ENCODE results near the gene CENPP. TPM values are rescaled to one million over a fixed set of nuclear protein-coding genes. Genes with fewer than 3 reads are reported as not detected.
"Not testable (repeated sequence)": the region's sequence is repeated elsewhere in the genome, so short reads cannot be mapped to it uniquely, and the experiment has no call there.

The CENPP gene
- total RNA-seq, 2 experiments from 2014 or later: 21.8 to 23.5 TPM

DNA sequence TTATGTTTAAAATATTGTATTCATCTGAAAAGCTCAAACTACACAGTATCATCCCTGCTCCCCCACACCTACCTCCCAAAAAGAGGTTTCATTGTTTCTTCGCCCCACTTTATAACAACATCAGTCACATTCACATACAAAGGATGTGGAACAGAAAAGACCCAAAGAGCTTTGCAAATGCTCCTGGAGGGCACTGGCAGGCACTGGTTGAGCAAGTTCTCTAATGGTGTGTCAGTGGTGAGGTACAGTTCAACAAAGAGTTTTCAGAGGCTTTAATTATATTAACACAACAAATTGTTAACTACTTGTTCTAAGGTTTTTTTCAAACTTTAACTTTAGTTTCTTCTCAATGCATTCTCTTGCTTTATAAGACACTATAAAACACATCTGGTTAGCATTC is 264.2 kb downstream of the CENPP start:
- no peak overlapping the region for H3K4me3 Mint-ChIP-seq
- CTCF ChIA-PET: no interaction called here

DNA sequence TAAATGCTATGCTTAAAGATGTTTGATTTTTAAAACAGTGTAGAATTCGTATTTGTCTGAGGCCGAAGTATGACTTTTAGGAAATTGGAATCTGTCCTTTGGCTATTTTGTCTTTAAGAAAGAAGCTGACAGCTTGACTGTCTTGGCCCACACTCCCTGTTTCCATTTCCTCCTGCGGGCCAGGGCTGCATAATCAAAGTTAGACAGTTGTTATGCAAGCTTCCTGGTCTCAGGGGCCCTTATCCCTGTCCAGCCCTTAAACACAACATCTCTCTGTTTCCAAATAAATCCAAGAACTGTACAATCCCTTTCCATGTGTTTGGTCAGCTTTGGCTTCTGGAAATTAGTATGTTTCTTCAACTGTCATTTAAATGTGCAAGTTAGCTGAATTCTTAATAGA is 264.6 kb downstream of the CENPP start:
- ChIA-PET POLR2A (no interaction called here), CTCF (no interaction called here)
- no peak for DNase-seq
- no peaks in the 10 kb centered on the region for H3K27me3 Mint-ChIP-seq
- H3K9me3 Mint-ChIP-seq: no peaks in the 10 kb centered on the region
- intact Hi-C loops (cut with micrococcal nuclease): no loop called here
- peaks cover 6% of the 10 kb centered on the region for H3K36me3 Mint-ChIP-seq
- no peak overlapping the region for H3K27ac Mint-ChIP-seq
- H3K4me1 Mint-ChIP-seq (ENCODE audit: low read depth): no peaks in the 10 kb centered on the region
- no peak overlapping the region for H3K4me3 Mint-ChIP-seq

More for the DNA sequence above, 264.2 kb downstream of the CENPP start:
- intact Hi-C loops (cut with micrococcal nuclease): no loop called here
- Mint-ChIP-seq H3K4me1 (ENCODE audit: low read depth) (no peaks in the 10 kb centered on the region), H3K36me3 (peaks cover 6% of the 10 kb centered on the region), H3K9me3 (no peaks in the 10 kb centered on the region), H3K27ac (no peak overlapping the region), H3K27me3 (no peaks in the 10 kb centered on the region)
- DNase-seq: no peak
- POLR2A ChIA-PET: no interaction called here

DNA sequence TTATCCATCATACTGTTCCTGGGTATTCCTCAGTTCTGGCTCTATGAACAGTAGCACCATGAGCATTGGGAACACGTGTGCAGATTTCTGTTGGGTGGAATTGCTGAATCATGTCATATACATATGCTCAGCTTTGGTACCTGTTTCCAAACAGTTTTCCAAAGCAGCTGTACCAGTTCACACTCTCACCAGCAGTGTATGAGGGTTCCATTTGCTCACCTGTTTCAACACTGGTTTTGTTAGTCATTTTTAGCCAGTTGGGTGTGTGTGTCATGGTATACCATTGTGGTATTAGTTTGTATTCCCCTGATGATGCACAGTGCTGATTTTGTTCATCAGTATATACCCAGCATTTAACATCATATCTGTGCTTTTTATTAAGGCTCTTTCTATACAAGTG is 266.8 kb downstream of the CENPP start:
- Mint-ChIP-seq H3K9me3 (no peaks in the 10 kb centered on the region), H3K27ac (no peak overlapping the region), H3K36me3 (no peaks in the 10 kb centered on the region), H3K4me1 (ENCODE audit: low read depth) (no peaks in the 10 kb centered on the region), H3K4me3 (no peak overlapping the region), H3K27me3 (no peaks in the 10 kb centered on the region)
- DNase-seq: no peak
- ChIA-PET CTCF (no interaction called here), POLR2A (no interaction called here)
- intact Hi-C loops (cut with micrococcal nuclease): no loop called here

DNA sequence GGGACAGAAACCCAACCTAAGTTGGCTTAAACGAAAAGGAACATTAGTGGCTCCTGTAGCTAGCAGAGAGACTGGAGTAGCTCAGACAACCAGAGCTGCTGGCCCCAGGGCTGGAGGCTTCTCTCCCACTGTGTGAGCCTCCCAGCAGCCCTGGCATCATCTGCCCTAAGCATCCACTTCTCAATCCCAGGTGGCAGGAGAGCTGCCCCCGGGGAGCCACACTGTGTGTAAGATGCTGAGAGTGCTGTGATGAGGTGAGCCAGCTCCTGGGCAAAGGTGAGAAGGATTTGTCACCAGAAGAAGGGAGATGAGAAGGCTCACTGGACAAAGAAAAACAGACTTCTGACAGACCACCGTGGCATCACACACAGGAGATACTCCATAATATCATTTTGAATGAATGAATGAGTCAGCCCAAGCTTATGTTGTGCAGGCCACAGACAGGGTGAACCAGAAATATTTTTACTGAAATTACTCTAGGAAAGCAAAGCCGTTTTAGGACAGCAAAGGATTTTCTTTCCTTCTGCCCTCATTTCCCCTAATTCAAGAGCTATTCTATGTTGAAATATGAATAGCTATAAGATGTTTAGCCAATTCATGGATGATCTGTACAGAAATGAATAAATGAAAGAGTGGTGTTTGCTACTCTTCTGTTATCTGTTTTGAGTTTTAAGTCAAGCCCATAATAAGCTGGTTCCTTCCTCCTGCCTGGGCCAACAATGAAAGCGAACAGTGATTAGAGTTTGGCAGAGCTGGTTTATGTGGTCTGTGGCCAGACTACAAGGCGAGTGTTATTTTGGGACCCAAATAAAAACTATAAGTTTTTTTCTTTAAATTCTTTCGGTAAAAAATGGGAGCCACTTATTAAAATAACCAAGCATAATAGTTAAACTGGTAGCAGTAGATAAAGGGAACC is 267.5 kb downstream of the CENPP start:
- H3K36me3 Mint-ChIP-seq: no peaks in the 10 kb centered on the region
- no peak overlapping the region for H3K4me3 Mint-ChIP-seq
- no peak overlapping the region for H3K27ac Mint-ChIP-seq
- DNase-seq: no peak
- no peaks in the 10 kb centered on the region for H3K27me3 Mint-ChIP-seq
- ChIA-PET POLR2A (no interaction called here), CTCF (no interaction called here)
- H3K4me1 Mint-ChIP-seq (ENCODE audit: low read depth): no peaks in the 10 kb centered on the region
- intact Hi-C loops (cut with micrococcal nuclease): no loop called here
- H3K9me3 Mint-ChIP-seq: no peaks in the 10 kb centered on the region

DNA sequence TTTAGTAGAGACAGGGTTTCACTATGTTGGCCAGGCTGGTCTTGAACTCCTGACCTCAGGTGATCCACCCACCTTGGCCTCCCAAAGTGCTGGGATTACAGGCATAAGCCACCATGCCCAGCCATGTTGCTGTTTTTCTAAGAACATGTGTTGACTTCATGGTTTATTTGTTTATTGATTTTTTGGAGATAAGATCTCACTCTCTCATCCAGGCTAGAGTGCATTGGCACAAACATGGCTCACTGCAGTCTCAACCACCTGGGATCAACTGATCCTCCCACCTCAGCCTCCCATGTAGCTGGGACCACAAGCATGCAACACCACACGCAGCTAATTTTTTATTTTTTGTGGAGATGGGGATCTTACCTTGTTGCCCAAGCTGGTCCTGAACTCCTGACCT is 269.3 kb downstream of the CENPP start:
- H3K27me3 Mint-ChIP-seq; intact Hi-C loops (cut with micrococcal nuclease); H3K27ac Mint-ChIP-seq; DNase-seq; H3K4me3 Mint-ChIP-seq; H3K9me3 Mint-ChIP-seq; CTCF ChIA-PET; POLR2A ChIA-PET; H3K36me3 Mint-ChIP-seq; H3K4me1 Mint-ChIP-seq (ENCODE audit: low read depth): not testable (repeated sequence)

DNA sequence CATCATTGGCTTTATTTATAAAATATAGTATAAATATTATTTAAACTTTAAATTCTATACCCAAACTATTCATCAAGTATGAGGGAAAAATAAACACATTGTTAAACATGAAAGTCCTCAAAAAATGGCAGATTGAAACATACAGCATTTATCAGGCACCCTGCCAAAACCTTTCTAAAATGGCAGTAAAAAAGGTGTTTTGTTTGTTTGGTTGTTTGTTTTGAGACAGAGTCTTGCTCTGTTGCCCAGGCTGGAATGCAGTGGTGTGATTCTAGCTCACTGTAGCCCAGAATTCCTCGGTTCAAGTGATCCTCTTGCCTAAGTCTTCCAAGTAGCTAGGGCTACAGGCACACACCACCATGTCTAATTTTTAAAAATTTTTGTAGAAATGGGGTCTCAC is 270.2 kb downstream of the CENPP start:
- Mint-ChIP-seq H3K4me1 (ENCODE audit: low read depth) (no peaks in the 10 kb centered on the region), H3K4me3 (no peak overlapping the region), H3K27me3 (no peaks in the 10 kb centered on the region), H3K9me3 (no peaks in the 10 kb centered on the region), H3K27ac (no peak overlapping the region), H3K36me3 (no peaks in the 10 kb centered on the region)
- ChIA-PET CTCF (no interaction called here), POLR2A (no interaction called here)
- intact Hi-C loops (cut with micrococcal nuclease): no loop called here
- no peak for DNase-seq

DNA sequence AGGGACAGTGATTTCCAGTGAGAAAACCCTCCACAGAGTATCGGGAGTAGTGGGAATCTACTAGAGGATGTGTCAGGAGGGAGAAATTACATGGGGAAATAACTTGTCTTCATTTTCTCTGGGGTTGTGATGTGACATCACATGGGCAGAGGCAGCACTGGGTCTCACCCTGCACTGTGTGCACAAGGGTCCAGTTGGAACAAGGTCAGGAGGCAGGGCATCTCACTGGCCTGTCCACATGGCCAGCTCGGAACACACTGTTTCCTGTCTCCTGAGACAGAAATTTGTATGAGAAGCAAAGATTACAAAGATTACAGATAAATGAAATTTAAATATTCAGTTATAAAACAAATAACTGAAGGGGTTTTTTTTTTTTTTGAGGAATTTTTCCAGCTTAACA is 272.6 kb downstream of the CENPP start:
- Mint-ChIP-seq H3K4me1 (ENCODE audit: low read depth) (no peaks in the 10 kb centered on the region), H3K27me3 (no peaks in the 10 kb centered on the region), H3K36me3 (no peaks in the 10 kb centered on the region), H3K4me3 (no peak overlapping the region), H3K9me3 (peaks cover 3% of the 10 kb centered on the region), H3K27ac (no peak overlapping the region)
- intact Hi-C loops (cut with micrococcal nuclease): no loop called here
- CTCF ChIA-PET: no interaction called here
- no peak for DNase-seq
- POLR2A ChIA-PET: no interaction called here

DNA sequence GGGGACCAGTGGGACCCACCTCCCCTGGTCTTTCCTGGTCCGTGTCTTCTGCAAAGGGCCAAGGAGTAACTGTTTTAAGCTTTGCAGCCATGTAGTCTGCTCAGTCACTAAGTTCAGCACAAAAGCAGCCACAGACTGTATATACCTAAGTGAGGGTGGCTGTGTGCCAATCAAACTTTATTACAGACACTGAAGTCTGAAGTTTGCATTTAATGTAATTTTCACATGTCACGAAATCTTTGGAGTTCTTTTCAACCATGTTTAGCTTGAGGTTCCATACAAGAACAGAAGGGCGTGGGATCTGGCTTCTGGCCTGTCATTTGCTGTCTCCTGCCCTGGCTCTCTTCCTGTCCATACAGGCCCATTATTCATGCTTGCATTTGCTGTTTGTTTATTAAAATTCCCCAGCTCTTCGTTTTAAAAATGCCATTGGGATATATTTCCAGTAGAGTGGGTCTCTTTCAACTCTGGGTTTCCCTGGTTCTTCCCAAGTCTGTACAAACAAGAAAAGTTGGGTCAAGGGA is 274.2 kb downstream of the CENPP start:
- Mint-ChIP-seq H3K4me3 (no peak overlapping the region), H3K9me3 (peaks cover 13% of the 10 kb centered on the region), H3K27me3 (no peaks in the 10 kb centered on the region), H3K4me1 (ENCODE audit: low read depth) (no peaks in the 10 kb centered on the region), H3K36me3 (no peaks in the 10 kb centered on the region), H3K27ac (no peak overlapping the region)
- intact Hi-C loops (cut with micrococcal nuclease): no loop called here
- ChIA-PET CTCF (no interaction called here), POLR2A (no interaction called here)
- no peak for DNase-seq

DNA sequence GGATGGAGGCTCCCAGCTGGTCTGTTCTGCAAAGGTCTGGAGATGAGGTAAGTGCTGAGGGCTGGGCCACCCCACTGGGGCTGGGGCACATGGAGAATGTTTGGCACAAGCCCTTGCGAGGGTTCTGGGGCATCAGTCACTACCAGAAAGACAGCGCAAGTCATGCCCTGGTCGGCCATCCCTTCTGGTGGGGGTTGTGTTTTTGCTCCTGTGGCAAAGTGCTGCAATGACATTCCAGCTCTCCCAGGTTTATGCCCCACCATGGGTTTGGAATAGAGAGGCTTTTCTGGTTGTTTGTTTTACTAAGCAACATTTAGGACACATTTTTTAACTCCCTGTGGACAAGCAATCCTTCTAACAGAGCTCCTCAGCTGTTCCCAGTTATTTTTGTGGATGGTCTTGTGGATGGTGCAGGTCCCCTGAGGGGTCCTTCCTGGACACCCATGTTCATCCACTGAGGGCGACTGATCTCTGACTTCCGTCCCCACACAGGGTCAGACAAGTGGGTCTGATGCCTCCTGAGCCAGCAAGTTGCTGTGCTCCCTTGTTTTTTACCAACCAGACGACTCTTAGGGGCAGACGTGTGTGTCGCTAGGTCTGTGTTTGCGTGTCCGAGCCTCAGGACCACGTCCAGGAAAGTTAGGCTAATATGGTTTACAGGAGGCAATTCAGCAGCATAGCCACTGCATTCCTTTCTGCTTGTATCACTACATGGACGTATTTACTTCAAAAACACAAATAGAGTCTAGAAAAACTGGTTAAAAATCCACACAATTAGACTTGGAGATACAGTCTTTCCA is 274.9 kb downstream of the CENPP start:
- ChIA-PET CTCF (no interaction called here), POLR2A (no interaction called here)
- no peaks in the 10 kb centered on the region for H3K4me1 Mint-ChIP-seq (ENCODE audit: low read depth)
- H3K9me3 Mint-ChIP-seq: peaks cover 19% of the 10 kb centered on the region
- intact Hi-C loops (cut with micrococcal nuclease): no loop called here
- H3K27ac Mint-ChIP-seq: no peak overlapping the region
- no peak for DNase-seq
- no peaks in the 10 kb centered on the region for H3K36me3 Mint-ChIP-seq
- H3K4me3 Mint-ChIP-seq: no peak overlapping the region
- H3K27me3 Mint-ChIP-seq: no peaks in the 10 kb centered on the region

DNA sequence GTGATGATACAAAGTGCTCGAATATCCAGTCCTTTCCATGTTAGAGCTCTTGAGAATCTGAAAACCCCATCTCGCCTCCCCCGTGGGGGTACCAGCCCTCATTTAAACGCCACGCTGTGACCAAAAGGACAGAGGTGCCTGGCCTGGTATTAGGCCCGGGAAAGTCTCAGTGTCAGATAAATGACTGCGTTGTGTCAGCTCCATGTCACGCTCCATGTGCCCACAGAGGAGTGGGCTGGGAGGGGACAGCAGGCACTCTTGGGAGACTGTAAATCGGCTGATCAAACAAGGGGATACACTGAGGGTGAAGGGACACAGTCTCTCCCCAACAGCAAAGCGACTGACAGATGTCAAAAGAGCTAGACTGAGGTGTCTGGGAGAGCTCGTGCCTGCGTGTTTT is 275.7 kb downstream of the CENPP start:
- Mint-ChIP-seq H3K27ac (no peak overlapping the region), H3K4me1 (ENCODE audit: low read depth) (no peaks in the 10 kb centered on the region), H3K4me3 (no peak overlapping the region), H3K9me3 (peaks cover 19% of the 10 kb centered on the region), H3K36me3 (no peaks in the 10 kb centered on the region), H3K27me3 (no peaks in the 10 kb centered on the region)
- ChIA-PET POLR2A (no interaction called here), CTCF (no interaction called here)
- intact Hi-C loops (cut with micrococcal nuclease): no loop called here
- no peak for DNase-seq

DNA sequence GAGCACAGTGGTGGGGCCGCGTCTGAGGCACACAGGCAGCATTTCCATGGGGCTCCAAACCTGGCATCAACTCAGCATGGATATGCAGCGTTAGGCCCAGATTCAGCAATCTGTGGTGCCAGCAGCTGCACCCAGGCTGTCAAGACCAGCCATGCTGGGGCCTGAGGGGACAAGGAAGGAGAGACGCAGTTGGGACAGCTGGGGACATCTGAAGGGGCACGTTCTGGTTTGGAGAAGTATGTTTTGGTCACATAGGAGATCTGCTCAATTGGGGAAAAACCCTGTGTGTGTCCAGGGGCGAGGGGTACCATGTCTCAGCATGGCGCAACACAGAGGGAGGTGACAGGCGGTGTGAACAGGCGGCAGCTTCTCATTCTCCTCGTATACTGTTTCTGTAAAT is 276.7 kb downstream of the CENPP start:
- no peaks in the 10 kb centered on the region for H3K36me3 Mint-ChIP-seq
- POLR2A ChIA-PET: no interaction called here
- H3K9me3 Mint-ChIP-seq: peaks cover 19% of the 10 kb centered on the region

DNA sequence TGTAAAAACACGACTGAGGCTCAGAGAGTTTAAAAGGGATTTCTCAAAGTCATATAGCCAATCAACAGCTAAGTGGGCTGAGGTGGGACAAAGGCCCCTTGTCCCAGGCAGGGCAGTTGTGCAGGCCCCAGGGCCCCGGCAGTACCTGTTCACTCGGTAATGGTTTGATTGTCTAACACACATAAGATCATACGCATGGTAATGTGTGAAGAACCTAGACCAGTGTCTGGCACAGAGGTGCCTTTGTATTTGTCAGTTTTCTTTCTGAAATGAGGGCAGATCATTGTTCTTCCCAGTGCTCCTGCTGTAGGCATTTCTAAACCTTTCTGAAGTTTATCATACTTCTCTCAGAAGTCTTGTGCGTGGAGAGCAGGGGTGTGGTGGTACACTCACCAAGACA is 277.3 kb downstream of the CENPP start:
- CTCF ChIA-PET: no interaction called here
- Mint-ChIP-seq H3K27me3 (no peaks in the 10 kb centered on the region), H3K27ac (no peak overlapping the region), H3K9me3 (peaks cover 19% of the 10 kb centered on the region), H3K4me3 (no peak overlapping the region), H3K36me3 (no peaks in the 10 kb centered on the region), H3K4me1 (ENCODE audit: low read depth) (no peaks in the 10 kb centered on the region)
- POLR2A ChIA-PET: no interaction called here
- intact Hi-C loops (cut with micrococcal nuclease): no loop called here
- DNase-seq: no peak

More for the DNA sequence above, 276.7 kb downstream of the CENPP start:
- CTCF ChIA-PET: no interaction called here
- no peak overlapping the region for H3K4me3 Mint-ChIP-seq
- H3K27me3 Mint-ChIP-seq: no peaks in the 10 kb centered on the region
- DNase-seq: no peak
- intact Hi-C loops (cut with micrococcal nuclease): no loop called here
- no peaks in the 10 kb centered on the region for H3K4me1 Mint-ChIP-seq (ENCODE audit: low read depth)
- no peak overlapping the region for H3K27ac Mint-ChIP-seq

DNA sequence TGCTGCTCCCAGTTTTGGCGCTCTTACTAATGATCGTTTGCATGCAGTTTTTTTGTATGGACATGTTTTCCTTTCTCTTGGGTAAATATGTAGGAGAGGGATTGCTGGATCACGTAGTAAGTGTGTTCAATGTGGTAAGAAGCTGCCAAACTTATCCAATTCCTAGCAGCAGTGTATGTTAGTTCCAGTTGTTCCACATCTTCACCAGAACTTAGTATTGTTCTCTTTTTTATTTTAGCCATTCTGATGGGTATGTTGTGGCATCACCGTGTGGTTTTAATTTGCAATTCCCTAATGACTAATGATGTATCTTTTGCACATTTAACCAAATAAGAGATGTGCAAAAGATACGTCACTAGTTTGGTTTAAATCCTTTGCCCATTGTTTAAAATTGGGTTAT is 278.2 kb downstream of the CENPP start:
- Mint-ChIP-seq H3K9me3 (peaks cover 19% of the 10 kb centered on the region), H3K27ac (no peak overlapping the region), H3K36me3 (no peaks in the 10 kb centered on the region), H3K27me3 (no peaks in the 10 kb centered on the region), H3K4me1 (ENCODE audit: low read depth) (no peaks in the 10 kb centered on the region), H3K4me3 (no peak overlapping the region)
- CTCF ChIA-PET: no interaction called here
- intact Hi-C loops (cut with micrococcal nuclease): no loop called here
- POLR2A ChIA-PET: no interaction called here
- no peak for DNase-seq

All from activated CD4-positive, alpha-beta memory T cell treated with anti-CD3 and anti-CD28 coated beads for 36 hours (primary cell).